Neural progenitor cell (in vitro differentiated cells): ENCODE results near the gene MYO1D.

Source experiments
- EZH2 ChIP-seq: fragments of 200-600 bp; sonication (generic); IDR thresholded peaks from 2 replicates; pipeline ENCODE4 v1.6.1; 2017; ENCODE audit warnings: antibody characterized with exemption, mild to moderate bottlenecking, moderate library complexity
- TF ChIP-seq, protein P1 (sequence below): fragments of 200-600 bp; sonication (generic); IDR thresholded peaks from 2 replicates; pipeline ENCODE4 v1.5.1; 2017; ENCODE audit warnings: antibody characterized with exemption, mild to moderate bottlenecking

DNA sequence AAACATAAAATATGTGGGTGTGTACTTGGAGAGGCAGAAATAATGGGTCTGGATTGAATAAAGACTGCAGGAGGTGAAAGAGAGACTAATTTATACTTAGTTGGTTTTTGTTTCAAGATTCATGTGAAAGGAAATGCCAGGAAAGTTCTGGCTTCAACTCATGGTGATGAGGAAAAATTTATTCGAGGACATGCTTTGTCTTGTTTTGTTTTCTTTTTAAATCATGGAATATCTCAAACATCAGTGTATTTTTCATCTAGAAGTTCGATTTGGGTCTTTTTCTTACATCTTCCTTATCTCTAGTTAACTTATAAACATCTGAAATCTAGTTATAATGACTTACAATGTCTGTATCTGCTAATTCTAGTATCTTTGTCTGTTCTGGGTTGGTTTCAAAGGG, 275.1 kb downstream of the MYO1D start:
- TF ChIP-seq, protein P1, sequence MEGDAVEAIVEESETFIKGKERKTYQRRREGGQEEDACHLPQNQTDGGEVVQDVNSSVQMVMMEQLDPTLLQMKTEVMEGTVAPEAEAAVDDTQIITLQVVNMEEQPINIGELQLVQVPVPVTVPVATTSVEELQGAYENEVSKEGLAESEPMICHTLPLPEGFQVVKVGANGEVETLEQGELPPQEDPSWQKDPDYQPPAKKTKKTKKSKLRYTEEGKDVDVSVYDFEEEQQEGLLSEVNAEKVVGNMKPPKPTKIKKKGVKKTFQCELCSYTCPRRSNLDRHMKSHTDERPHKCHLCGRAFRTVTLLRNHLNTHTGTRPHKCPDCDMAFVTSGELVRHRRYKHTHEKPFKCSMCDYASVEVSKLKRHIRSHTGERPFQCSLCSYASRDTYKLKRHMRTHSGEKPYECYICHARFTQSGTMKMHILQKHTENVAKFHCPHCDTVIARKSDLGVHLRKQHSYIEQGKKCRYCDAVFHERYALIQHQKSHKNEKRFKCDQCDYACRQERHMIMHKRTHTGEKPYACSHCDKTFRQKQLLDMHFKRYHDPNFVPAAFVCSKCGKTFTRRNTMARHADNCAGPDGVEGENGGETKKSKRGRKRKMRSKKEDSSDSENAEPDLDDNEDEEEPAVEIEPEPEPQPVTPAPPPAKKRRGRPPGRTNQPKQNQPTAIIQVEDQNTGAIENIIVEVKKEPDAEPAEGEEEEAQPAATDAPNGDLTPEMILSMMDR = no peak
- TF ChIP-seq EZH2 = no peak
